ENCODE measurements around the gene TTC7B. TPM values are rescaled to one million over a fixed set of nuclear protein-coding genes. Genes with fewer than 3 reads are reported as not detected.
A peak's percentile ranks its signal among the peaks of the same experiment; 100 is the strongest.

TTC7B gene
- total and polyA plus RNA-seq, 2 donors (not counting 1 experiment from before 2014, with no cell fraction given), result 0.36 to 3.2 TPM

- CTCF ChIA-PET, result no interaction called here
These were observed 91.4 kb downstream of the TTC7B start for GRCh38 chr14:90724866-90725265.

GRCh38 chr14:90722590-90722989, 93.6 kb downstream of the TTC7B start:
- Mint-ChIP-seq H3K4me3 (no peak overlapping the region), H3K27me3 (peaks cover 4% of the 10 kb centered on the region), H3K27ac (no peak overlapping the region), H3K4me1 (no peaks in the 10 kb centered on the region), H3K9me3 (ENCODE audit: insufficient read depth) (no peaks in the 10 kb centered on the region)
- Histone ChIP-seq H3K4me3 (ENCODE audit: control extremely low read depth in 1 of 5, extremely low read depth in 1 of 5, insufficient read depth in 1 of 5, low read depth in 2 of 5, low read length in 4 of 5) (no peak overlapping the region), H3K4me2 (replicated peaks; ENCODE audit: low read depth, low read length, poor library complexity, severe bottlenecking) (peak overlapping the region; percentile 9), H3K9ac (ENCODE audit: low read length) (no peak overlapping the region), H3K79me2 (ENCODE audit: control insufficient read depth, insufficient read depth, low read length) (no peaks in the 10 kb centered on the region), H3K9me3 (ENCODE audit: control extremely low read depth in 1 of 3, control insufficient read depth in 2 of 3, insufficient read depth in 1 of 3, low read length in 2 of 3) (no peaks in the 10 kb centered on the region), H3K27ac (ENCODE audit: low read length in 2 of 2) (no peak overlapping the region), H3K36me3 (replicated peaks in 1 of 2; ENCODE audit: control extremely low read depth in 1 of 2, control insufficient read depth in 1 of 2, extremely low read depth in 1 of 2, insufficient read depth in 2 of 2, low read length in 1 of 2) (no peaks in the 10 kb centered on the region), H3K4me1 (ENCODE audit: control insufficient read depth in 2 of 2, insufficient read depth in 2 of 2, low read length in 2 of 2) (peaks cover 9 to 11% of the 10 kb centered on the region in 2 donors), H4K20me1 (ENCODE audit: control insufficient read depth, insufficient read depth, low read length, poor library complexity, severe bottlenecking) (no peaks in the 10 kb centered on the region), H2AFZ (ENCODE audit: insufficient read depth, low read depth, low read length, poor library complexity, severe bottlenecking) (no peak overlapping the region), H3K27me3 (replicated peaks in 1 of 4; ENCODE audit: control extremely low read depth in 1 of 4, control insufficient read depth in 3 of 4, insufficient read depth in 4 of 4, low read length in 3 of 4) (no peaks in the 10 kb centered on the region)
- POLR2A ChIA-PET, result no interaction called here
- WGBS (ENCODE audit: insufficient coverage), result 16% methylated on average over 2 of the region's 2 CpGs
- intact Hi-C loops (cut with micrococcal nuclease), result no loop called here
- TF ChIP-seq CTCF (IDR thresholded peaks at IDR 0.05) (no peak), EZH2 (IDR thresholded peaks at IDR 0.05; ENCODE audit: borderline replicate concordance, insufficient read depth, low read depth, low read length, poor library complexity, severe bottlenecking) (no peak)
- ATAC-seq (ENCODE audit: low read depth) (no peak), DNase-seq (peak; percentile 33)
- CTCF ChIA-PET, result no interaction called here

More at GRCh38 chr14:90724866-90725265, 91.4 kb downstream of the TTC7B start:
- POLR2A ChIA-PET, result no interaction called here
- Histone ChIP-seq H2AFZ (ENCODE audit: insufficient read depth, low read depth, low read length, poor library complexity, severe bottlenecking) (no peak overlapping the region), H3K4me3 (ENCODE audit: control extremely low read depth in 1 of 5, extremely low read depth in 1 of 5, insufficient read depth in 1 of 5, low read depth in 2 of 5, low read length in 4 of 5) (no peak overlapping the region), H3K9me3 (ENCODE audit: control extremely low read depth in 1 of 3, control insufficient read depth in 2 of 3, insufficient read depth in 1 of 3, low read length in 2 of 3) (no peaks in the 10 kb centered on the region), H3K27ac (ENCODE audit: low read length in 2 of 2) (no peak overlapping the region), H3K36me3 (replicated peaks in 1 of 2; ENCODE audit: control extremely low read depth in 1 of 2, control insufficient read depth in 1 of 2, extremely low read depth in 1 of 2, insufficient read depth in 2 of 2, low read length in 1 of 2) (no peaks in the 10 kb centered on the region), H3K9ac (ENCODE audit: low read length) (no peak overlapping the region), H3K4me1 (ENCODE audit: control insufficient read depth in 2 of 2, insufficient read depth in 2 of 2, low read length in 2 of 2) (peaks cover 9 to 11% of the 10 kb centered on the region in 2 donors), H3K4me2 (replicated peaks; ENCODE audit: low read depth, low read length, poor library complexity, severe bottlenecking) (no peak overlapping the region), H3K79me2 (ENCODE audit: control insufficient read depth, insufficient read depth, low read length) (no peaks in the 10 kb centered on the region), H4K20me1 (ENCODE audit: control insufficient read depth, insufficient read depth, low read length, poor library complexity, severe bottlenecking) (no peaks in the 10 kb centered on the region), H3K27me3 (replicated peaks in 1 of 4; ENCODE audit: control extremely low read depth in 1 of 4, control insufficient read depth in 3 of 4, insufficient read depth in 4 of 4, low read length in 3 of 4) (no peaks in the 10 kb centered on the region)
- Mint-ChIP-seq H3K27ac (no peak overlapping the region), H3K9me3 (ENCODE audit: insufficient read depth) (no peaks in the 10 kb centered on the region), H3K4me3 (no peak overlapping the region), H3K27me3 (no peaks in the 10 kb centered on the region), H3K4me1 (no peaks in the 10 kb centered on the region)
- no peak for TF ChIP-seq CTCF (IDR thresholded peaks at IDR 0.05)
- no peak for TF ChIP-seq EZH2 (IDR thresholded peaks at IDR 0.05; ENCODE audit: borderline replicate concordance, insufficient read depth, low read depth, low read length, poor library complexity, severe bottlenecking)
- DNase-seq, result no peak
- 80% methylated on average over 2 of the region's 3 CpGs for WGBS (ENCODE audit: insufficient coverage)
- intact Hi-C loops (cut with micrococcal nuclease), result no loop called here
- no peak for ATAC-seq (ENCODE audit: low read depth)
